ENCODE measurements around the gene TIMM29. TPM values are rescaled to one million over a fixed set of nuclear protein-coding genes. Genes with fewer than 3 reads are reported as not detected.

TIMM29 gene
- total and polyA plus RNA-seq, 2 of the 13 experiments (the other 11 are each of a cell fraction or from before 2014, with no cell fraction given): 7.1 to 33.8 TPM

GRCh38 chr19:10928563-10929401 lies at the start of gene TIMM29, which contains the start of gene YIPF2 (continued):
- TF ChIP-seq, protein P1, sequence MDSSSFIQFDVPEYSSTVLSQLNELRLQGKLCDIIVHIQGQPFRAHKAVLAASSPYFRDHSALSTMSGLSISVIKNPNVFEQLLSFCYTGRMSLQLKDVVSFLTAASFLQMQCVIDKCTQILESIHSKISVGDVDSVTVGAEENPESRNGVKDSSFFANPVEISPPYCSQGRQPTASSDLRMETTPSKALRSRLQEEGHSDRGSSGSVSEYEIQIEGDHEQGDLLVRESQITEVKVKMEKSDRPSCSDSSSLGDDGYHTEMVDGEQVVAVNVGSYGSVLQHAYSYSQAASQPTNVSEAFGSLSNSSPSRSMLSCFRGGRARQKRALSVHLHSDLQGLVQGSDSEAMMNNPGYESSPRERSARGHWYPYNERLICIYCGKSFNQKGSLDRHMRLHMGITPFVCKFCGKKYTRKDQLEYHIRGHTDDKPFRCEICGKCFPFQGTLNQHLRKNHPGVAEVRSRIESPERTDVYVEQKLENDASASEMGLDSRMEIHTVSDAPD (CRISPR knock-in tag; IDR thresholded peaks at IDR 0.05): 0 out of 2 replicates have a peak, but pooled peaks have one; percentile 34
- no peak for TF ChIP-seq HDAC6 (IDR thresholded peaks at IDR 0.05; ENCODE audit: low read depth, low read length)
- peak; percentile 87 for TF ChIP-seq HDAC1 (CRISPR knock-in tag; IDR thresholded peaks at IDR 0.05)
- TF ChIP-seq HNF4G (IDR thresholded peaks at IDR 0.05; ENCODE audit: borderline replicate concordance, low read depth, low read length): peak; percentile 10; the same call in 1 of the 2 replicates
- peak; percentile 20; the same call in 1 of the 2 replicates for TF ChIP-seq HNF4G (CRISPR knock-in tag; IDR thresholded peaks at IDR 0.05; ENCODE audit: borderline replicate concordance, low read depth)
- TF ChIP-seq ZNF724P (CRISPR knock-in tag; IDR thresholded peaks at IDR 0.05; ENCODE audit: borderline replicate concordance): no peak
- TF ChIP-seq SALL2 (CRISPR knock-in tag; IDR thresholded peaks at IDR 0.05): peak; percentile 38; the same call in 1 of the 2 replicates
- TF ChIP-seq ZNF580 (CRISPR knock-in tag; IDR thresholded peaks at IDR 0.05; ENCODE audit: borderline replicate concordance, low read depth): peak; percentile 73; the same call in 1 of the 2 replicates
- TF ChIP-seq GFI1 (CRISPR knock-in tag; IDR thresholded peaks at IDR 0.05; ENCODE audit: borderline replicate concordance): no peak; the same call in 1 of the 2 replicates
- peak; percentile 78 for TF ChIP-seq ARNT2 (CRISPR knock-in tag; IDR thresholded peaks at IDR 0.05; ENCODE audit: low read depth)
- no peak for TF ChIP-seq MXD3 (CRISPR knock-in tag; IDR thresholded peaks at IDR 0.05)
- TF ChIP-seq SKI (IDR thresholded peaks at IDR 0.05; ENCODE audit: partially characterized antibody): no peak
- no peak for TF ChIP-seq THAP7 (CRISPR knock-in tag; IDR thresholded peaks at IDR 0.05)
- peak; percentile 79 for TF ChIP-seq TGIF2 (CRISPR knock-in tag; IDR thresholded peaks at IDR 0.05)
- TF ChIP-seq MED8 (CRISPR knock-in tag; IDR thresholded peaks at IDR 0.05; ENCODE audit: insufficient replicate concordance): peak; percentile 83
- TF ChIP-seq BHLHE40 (IDR thresholded peaks at IDR 0.05; ENCODE audit: low read length): no peak
- TF ChIP-seq HOXA7 (CRISPR knock-in tag; IDR thresholded peaks at IDR 0.05): no peak
- no peak for TF ChIP-seq ZNF274 (CRISPR knock-in tag; IDR thresholded peaks at IDR 0.05)
- TF ChIP-seq ZNF879 (CRISPR knock-in tag; IDR thresholded peaks at IDR 0.05): no peak; the same call in 1 of the 2 replicates
- peak; percentile 93 for TF ChIP-seq ZNF430 (CRISPR knock-in tag; IDR thresholded peaks at IDR 0.05)
- TF ChIP-seq ZNF232 (CRISPR knock-in tag; IDR thresholded peaks at IDR 0.05; ENCODE audit: borderline replicate concordance): no peak; the same call in 1 of the 2 replicates
- TF ChIP-seq NFE2L1 (CRISPR knock-in tag; IDR thresholded peaks at IDR 0.05; ENCODE audit: borderline replicate concordance): no peak
- TF ChIP-seq MATR3 (CRISPR knock-in tag; IDR thresholded peaks at IDR 0.05): no peak
- peak; percentile 22; the same call in 1 of the 2 replicates for TF ChIP-seq FOXO1 (CRISPR knock-in tag; IDR thresholded peaks at IDR 0.05)
- TF ChIP-seq MAFF (IDR thresholded peaks at IDR 0.05; ENCODE audit: low read depth, low read length): no peak
- peak; percentile 61; the same call in 1 of the 2 replicates for TF ChIP-seq PPARG (CRISPR knock-in tag; conservative IDR thresholded peaks at IDR 0.05)
- TF ChIP-seq PHF8 (CRISPR knock-in tag; IDR thresholded peaks at IDR 0.05): peak; percentile 93
- no peak for TF ChIP-seq ZNF367 (CRISPR knock-in tag; IDR thresholded peaks at IDR 0.05; ENCODE audit: borderline replicate concordance)

All from HepG2 (cell line).